Smooth muscle cell of the umbilical artery (primary cell): ENCODE results near the gene POU3F1. TPM values are rescaled to one million over a fixed set of nuclear protein-coding genes. Genes with fewer than 3 reads are reported as not detected.

Experiments
- total RNA-seq: library from RNA; depleted of rRNA; stranded (reverse); fragments of >200 nt; gene quantifications from 2 replicates; pipeline ENCODE4 v1.2.3, GENCODE V29; 2014

POU3F1 gene
- total RNA-seq: 0.09 TPM in 1 of 2 replicates, not detected in the other

GRCh38 chr1:38046333-38046883, at the start of gene POU3F1:
TSS of gene POU3F1 (minus strand) at chr1:38046793. CDS start at chr1:38046743, 50 bp downstream.

GRCh38 chr1:38012363-38013226, 34.0 kb downstream of the POU3F1 start, which contains the start of gene UTP11:
TSS of gene UTP11 (plus strand) at chr1:38012734. CDS start at chr1:38012803, 69 bp downstream.

GRCh38 chr1:38005195-38006007, 41.2 kb downstream of the POU3F1 start, which contains the start of gene FHL3:
TSS of gene FHL3 (minus strand) at chr1:38005514. CDS start at chr1:37999412, 6,102 bp downstream.

Other genes starting within 250 kb of the POU3F1 start
- gene C1orf122, start 239.0 kb downstream of the POU3F1 start, total RNA-seq: 22.6 and 316 TPM in 2 replicates
- gene YRDC, start 238.6 kb downstream of the POU3F1 start, total RNA-seq: 19.9 and 20.1 TPM in 2 replicates
- gene MTF1, start 187.2 kb downstream of the POU3F1 start, total RNA-seq: 4.2 and 6.7 TPM in 2 replicates
- gene INPP5B, start 99.7 kb downstream of the POU3F1 start, total RNA-seq: 20.8 and 25.8 TPM in 2 replicates
- gene SF3A3, start 56.8 kb downstream of the POU3F1 start, total RNA-seq: 95.9 and 127 TPM in 2 replicates
- gene FHL3, start 41.3 kb downstream of the POU3F1 start, total RNA-seq: 7.7 and 20.3 TPM in 2 replicates
- gene UTP11, start 34.1 kb downstream of the POU3F1 start, total RNA-seq: 35.9 and 50.8 TPM in 2 replicates